Parathyroid adenoma (tissue), 2 donors: ENCODE results near the gene ITGB3.

Experiments used
- H2AFZ ChIP-seq: fragments of 300-600 bp; sonication (generic); one replicate; pipeline ENCODE4 v1.7.0; 2017; ENCODE audit warnings: antibody characterized with exemption, mild to moderate bottlenecking
- H3K27ac ChIP-seq: fragments of 300-600 bp; sonication (generic); one replicate; pipeline ENCODE4 v1.7.0; 2017
- H3K27me3 ChIP-seq: fragments of 300-600 bp; sonication (generic); one replicate; pipeline ENCODE4 v1.7.0; 2017; ENCODE audit warnings: low read length; ENCODE audit not compliant: control insufficient read depth, insufficient read depth
- H3K36me3 ChIP-seq: fragments of 300-600 bp; sonication (generic); one replicate; pipeline ENCODE4 v1.7.0; 2017; ENCODE audit warnings: low read length; ENCODE audit not compliant: control insufficient read depth, insufficient read depth
- H3K4me1 ChIP-seq: fragments of 300-600 bp; sonication (generic); one replicate; pipeline ENCODE4 v1.7.0; 2017; ENCODE audit warnings: control low read depth
- H3K4me2 ChIP-seq: fragments of 300-600 bp; sonication (generic); one replicate; pipeline ENCODE4 v1.7.0; 2017; ENCODE audit warnings: low read length
- H3K4me3 ChIP-seq: fragments of 300-600 bp; sonication (generic); one replicate; pipeline ENCODE4 v1.7.0; 2017; ENCODE audit warnings: low read depth, low read length
- H3K79me2 ChIP-seq: fragments of 300-600 bp; sonication (generic); one replicate; pipeline ENCODE4 v1.7.0; 2017; ENCODE audit warnings: control low read depth
- H3K9ac ChIP-seq: fragments of 300-600 bp; sonication (generic); one replicate; pipeline ENCODE4 v1.7.0; 2017; ENCODE audit warnings: mild to moderate bottlenecking
- H3K9me3 ChIP-seq: fragments of 300-600 bp; sonication (generic); one replicate; pipeline ENCODE4 v1.7.0; 2017; ENCODE audit warnings: low read length; ENCODE audit not compliant: control insufficient read depth
- TF ChIP-seq, protein P1 (sequence below): fragments of 300-600 bp; sonication (generic); IDR thresholded peaks from one replicate; pipeline ENCODE4 v1.7.0; 2017; ENCODE audit warnings: antibody characterized with exemption, mild to moderate bottlenecking
- donor health status: primary hyperparathyroidism.

Gene ITGB3

GRCh38 chr17:47276868-47277267 lies 23.2 kb downstream of the ITGB3 start:
- Histone ChIP-seq H3K27me3 (no peaks in the 10 kb centered on the region), H3K4me1 (peaks cover 75% of the 10 kb centered on the region), H3K4me2 (peak overlapping the region; percentile 54), H3K9me3 (no peaks in the 10 kb centered on the region), H3K4me3 (peak overlapping the region; percentile 18), H3K36me3 (no peaks in the 10 kb centered on the region), H3K27ac (peak overlapping the region; percentile 94), H2AFZ (peak overlapping the region; percentile 78), H3K79me2 (no peaks in the 10 kb centered on the region), H3K9ac (no peak overlapping the region)
- TF ChIP-seq, protein P1, sequence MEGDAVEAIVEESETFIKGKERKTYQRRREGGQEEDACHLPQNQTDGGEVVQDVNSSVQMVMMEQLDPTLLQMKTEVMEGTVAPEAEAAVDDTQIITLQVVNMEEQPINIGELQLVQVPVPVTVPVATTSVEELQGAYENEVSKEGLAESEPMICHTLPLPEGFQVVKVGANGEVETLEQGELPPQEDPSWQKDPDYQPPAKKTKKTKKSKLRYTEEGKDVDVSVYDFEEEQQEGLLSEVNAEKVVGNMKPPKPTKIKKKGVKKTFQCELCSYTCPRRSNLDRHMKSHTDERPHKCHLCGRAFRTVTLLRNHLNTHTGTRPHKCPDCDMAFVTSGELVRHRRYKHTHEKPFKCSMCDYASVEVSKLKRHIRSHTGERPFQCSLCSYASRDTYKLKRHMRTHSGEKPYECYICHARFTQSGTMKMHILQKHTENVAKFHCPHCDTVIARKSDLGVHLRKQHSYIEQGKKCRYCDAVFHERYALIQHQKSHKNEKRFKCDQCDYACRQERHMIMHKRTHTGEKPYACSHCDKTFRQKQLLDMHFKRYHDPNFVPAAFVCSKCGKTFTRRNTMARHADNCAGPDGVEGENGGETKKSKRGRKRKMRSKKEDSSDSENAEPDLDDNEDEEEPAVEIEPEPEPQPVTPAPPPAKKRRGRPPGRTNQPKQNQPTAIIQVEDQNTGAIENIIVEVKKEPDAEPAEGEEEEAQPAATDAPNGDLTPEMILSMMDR = no peak

- Histone ChIP-seq H3K27ac (peak overlapping the region; percentile 94), H3K9me3 (no peaks in the 10 kb centered on the region), H3K27me3 (no peaks in the 10 kb centered on the region), H3K4me3 (no peak overlapping the region), H2AFZ (peak overlapping the region; percentile 2), H3K4me2 (no peak overlapping the region), H3K9ac (no peak overlapping the region), H3K79me2 (no peaks in the 10 kb centered on the region), H3K36me3 (no peaks in the 10 kb centered on the region), H3K4me1 (peaks cover 74% of the 10 kb centered on the region)
- TF ChIP-seq, protein P1 = no peak
Measured at GRCh38 chr17:47277921-47278320, 24.3 kb downstream of the ITGB3 start.

- Histone ChIP-seq H3K36me3 (no peaks in the 10 kb centered on the region), H3K27me3 (no peaks in the 10 kb centered on the region), H3K27ac (peak overlapping the region; percentile 94), H2AFZ (peak overlapping the region; percentile 26), H3K4me3 (no peak overlapping the region), H3K4me1 (peaks cover 68% of the 10 kb centered on the region), H3K79me2 (no peaks in the 10 kb centered on the region), H3K4me2 (peak overlapping the region; percentile 28), H3K9me3 (no peaks in the 10 kb centered on the region), H3K9ac (no peak overlapping the region)
- TF ChIP-seq, protein P1 = no peak
Measured at GRCh38 chr17:47278561-47278960, 24.9 kb downstream of the ITGB3 start.

DNA sequence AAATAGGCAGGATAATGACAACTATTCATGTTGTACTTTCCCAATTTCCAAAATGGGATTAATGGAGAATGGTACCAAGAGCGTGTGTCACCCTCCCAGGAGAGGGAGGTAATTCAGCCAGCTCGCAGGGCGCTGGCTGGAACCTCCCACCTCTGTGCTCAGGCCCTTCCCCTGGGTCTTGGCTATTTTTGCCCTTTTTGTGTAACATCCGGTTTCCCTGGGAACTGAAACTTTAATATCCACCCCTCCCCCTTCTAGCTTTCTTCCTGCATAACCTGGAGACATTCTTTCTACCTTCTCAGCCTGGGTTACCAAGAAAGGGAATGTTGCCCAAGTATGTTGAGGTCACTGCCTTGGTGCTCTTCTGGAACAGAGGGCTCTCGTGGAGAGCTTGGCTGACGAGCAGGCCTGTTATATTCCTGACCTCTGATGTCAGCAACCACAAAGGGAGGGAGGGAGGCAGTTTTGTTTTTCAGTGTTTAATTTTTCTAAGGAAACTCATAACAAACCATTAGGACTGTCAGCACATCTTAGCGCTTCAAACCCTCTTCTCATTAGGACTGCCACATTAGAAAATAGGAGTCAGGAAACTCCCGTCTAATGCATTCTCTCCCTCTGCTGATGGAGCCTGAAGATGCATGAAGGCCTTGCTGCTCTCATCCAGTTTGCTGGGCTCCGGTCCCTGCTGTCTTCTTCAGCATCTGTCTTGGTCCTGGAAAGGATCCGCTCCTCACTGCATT lies 25.6 kb downstream of the ITGB3 start:
- no peaks in the 10 kb centered on the region for H3K27me3 ChIP-seq
- H3K27ac ChIP-seq = peak overlapping the region; percentile 94
- no peaks in the 10 kb centered on the region for H3K36me3 ChIP-seq
- TF ChIP-seq, protein P1 = no peak
- no peaks in the 10 kb centered on the region for H3K79me2 ChIP-seq
- peak overlapping the region; percentile 68 for H2AFZ ChIP-seq
- H3K9ac ChIP-seq = peak overlapping the region; percentile 38
- peaks cover 61% of the 10 kb centered on the region for H3K4me1 ChIP-seq
- H3K4me3 ChIP-seq = peak overlapping the region; percentile 6
- H3K9me3 ChIP-seq = no peaks in the 10 kb centered on the region
- H3K4me2 ChIP-seq = peak overlapping the region; percentile 28
